HG02571 (cell line): ENCODE measurements around the gene TSGA10IP.

ENCODE experiments used
- ATAC-seq: cut with Tn5 transposase; IDR thresholded peaks from one replicate; pipeline ENCODE4 v1.9.1; 2021; ENCODE audit warnings: mild to moderate bottlenecking, moderate library complexity; ENCODE audit not compliant: unreplicated experiment

Gene TSGA10IP

DNA sequence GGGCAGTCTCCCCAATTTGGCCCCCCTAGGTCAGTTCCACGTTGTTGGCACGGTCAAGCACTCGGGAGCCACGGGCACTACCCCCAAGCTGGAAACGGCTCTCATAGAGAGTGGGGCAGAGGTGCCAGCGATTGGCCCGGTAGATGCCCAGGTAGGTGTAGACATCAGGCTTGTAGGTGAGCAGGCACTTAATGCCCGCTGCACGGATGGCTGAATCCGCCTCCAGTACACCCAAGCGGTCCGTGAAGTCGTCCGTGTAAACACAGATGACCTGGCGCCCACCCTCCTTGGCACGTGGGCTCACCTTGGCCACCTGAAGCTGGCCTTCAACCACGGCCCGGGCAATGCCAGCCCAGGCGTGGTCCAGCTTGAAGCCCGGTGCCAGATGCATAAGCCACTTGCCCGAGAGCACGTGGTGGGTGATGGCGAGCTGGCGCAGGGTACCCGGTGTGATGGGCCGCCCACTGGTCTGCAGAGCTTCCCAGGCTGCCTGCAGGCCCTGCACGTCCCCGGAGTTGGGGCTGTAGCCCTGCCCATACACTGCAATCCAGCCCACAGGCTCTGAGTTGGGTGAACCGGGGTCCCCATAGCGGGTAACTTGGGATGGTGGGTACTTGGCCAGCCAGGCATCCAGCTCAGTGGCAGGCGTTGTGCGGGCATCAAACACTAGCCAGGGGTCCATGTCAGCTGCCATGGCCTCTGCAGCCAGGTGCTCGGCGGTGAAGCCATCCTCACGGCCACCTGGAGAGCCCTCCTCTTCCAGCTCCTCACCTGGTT lies 27.7 kb upstream of the TSGA10IP start:
- ATAC-seq = no peak

DNA sequence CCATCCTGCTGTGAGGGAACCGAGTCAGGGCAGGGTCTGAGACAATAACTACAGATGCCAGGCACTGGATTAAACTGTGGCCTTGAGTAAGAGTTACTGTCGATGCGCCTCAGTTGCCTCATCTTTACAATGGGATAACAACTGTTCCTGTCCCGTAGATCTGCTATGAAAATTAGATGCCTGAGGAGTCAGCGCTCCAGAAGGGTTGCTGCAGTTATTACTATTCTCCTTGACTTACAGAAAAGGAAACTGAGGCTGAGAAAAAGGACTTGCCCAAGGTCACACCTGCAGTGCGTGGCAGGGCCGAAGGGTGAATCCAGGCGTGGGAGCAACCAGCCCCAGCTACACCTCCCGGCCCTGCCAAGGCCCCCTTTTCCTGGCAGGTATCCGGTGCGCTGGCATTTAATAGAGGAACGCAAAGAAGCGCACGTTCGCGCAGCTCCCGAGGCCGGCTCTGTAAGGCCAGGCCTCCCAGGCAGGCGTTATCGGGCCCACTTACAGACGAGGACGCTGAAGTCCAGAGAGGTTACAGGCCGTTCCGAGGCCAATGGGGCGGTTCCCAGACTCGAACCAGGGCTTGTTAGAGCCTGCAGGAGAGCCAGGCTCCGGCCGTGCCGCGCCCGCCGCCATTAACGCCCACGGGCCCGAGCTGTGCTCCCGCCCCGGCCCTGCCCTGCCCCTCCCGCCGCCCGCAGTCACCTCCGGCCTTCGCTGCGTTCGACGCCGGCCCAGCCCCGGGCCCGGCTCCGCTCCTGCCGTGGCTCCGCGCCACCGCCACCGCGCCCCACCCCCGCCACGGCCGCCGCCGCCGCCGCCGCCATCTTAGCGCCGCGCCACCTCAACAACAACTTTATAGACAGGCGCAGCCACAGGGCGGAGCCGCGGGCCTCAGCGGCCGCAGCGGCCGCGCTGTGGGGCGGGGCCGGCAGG lies 26.8 kb upstream of the TSGA10IP start, which contains the start of gene C11orf68:
C11orf68 (minus strand) TSS at position 852 of the 930 bp plus-strand sequence; CDS start at position 821, 31 bp downstream.
- ATAC-seq = peak; percentile 53

DNA sequence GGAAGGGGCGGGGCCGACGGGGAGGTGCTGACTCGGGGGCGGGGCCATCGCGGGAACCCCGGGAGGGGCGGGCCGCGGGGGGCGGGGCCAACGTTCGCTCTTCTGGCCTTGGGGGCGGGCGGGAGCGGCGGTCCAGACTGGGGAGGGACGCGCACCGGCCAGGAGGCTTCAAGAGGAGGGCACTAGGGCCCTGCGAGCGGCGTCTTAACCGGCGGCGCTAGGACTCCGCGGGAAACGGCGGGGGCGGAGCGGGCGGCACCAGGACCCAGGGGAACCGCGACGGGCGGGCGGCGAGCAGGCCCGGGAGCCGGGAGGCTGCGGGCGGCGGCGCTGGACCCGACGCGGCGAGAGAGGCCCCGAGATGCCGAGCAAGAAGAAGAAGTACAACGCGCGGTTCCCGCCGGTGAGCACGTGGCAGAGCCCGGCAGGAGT lies 26.1 kb upstream of the TSGA10IP start, which contains the start of gene DRAP1:
DRAP1 (plus strand) TSS at position 286 of the 432 bp plus-strand sequence; CDS start at position 362, 76 bp downstream.
- ATAC-seq = peak; percentile 73

DNA sequence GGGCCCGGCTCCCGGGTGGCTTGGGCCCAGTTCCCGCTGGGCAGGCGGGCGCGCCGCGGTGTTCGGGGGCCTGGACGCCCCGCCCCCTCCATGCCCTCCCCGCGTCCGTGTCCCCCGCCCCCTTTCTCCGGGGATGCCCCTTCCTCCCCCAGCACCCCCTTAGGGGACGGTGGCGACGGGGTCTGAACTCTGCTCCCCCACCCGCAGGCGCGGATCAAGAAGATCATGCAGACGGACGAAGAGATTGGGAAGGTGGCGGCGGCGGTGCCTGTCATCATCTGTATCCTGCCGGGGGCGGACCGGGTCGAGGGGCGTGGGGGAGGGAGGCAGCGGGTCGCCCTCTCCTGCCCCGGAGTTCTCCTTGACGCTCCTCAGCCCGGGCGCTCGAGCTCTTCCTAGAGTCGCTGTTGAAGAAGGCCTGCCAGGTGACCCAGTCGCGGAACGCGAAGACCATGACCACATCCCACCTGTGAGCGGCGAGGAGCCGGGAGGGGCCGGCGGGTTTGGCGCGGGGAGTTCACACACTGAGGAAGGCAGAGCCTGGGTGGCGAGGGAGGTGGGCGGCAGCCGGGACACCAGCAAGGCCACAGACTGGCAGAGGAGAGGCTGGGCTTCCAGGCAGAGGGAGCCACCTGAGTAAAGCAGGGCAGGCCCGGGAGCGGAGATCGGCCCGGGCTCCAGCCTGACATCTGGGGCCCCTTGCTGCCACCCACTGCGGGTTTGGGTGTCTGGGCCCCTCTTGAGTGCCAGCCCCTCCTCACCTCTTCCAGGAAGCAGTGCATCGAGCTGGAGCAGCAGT lies 25.5 kb upstream of the TSGA10IP start:
- peak; percentile 37 for ATAC-seq

DNA sequence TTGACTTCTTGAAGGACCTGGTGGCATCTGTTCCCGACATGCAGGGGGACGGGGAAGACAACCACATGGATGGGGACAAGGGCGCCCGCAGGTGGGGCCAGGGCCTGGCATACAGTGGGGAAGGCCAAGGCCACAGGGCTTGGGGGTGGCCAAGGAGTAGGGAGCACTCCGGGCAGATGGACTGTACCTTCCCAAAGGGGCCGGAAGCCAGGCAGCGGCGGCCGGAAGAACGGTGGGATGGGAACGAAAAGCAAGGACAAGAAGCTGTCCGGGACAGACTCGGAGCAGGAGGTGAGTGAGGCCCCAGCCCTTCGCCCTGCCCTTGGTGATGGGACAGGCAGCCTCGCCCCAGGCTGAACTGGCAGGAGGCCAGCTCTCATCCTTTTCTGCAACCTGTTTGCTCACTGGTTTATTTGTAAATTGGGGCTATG lies 24.9 kb upstream of the TSGA10IP start:
- ATAC-seq = no peak

DNA sequence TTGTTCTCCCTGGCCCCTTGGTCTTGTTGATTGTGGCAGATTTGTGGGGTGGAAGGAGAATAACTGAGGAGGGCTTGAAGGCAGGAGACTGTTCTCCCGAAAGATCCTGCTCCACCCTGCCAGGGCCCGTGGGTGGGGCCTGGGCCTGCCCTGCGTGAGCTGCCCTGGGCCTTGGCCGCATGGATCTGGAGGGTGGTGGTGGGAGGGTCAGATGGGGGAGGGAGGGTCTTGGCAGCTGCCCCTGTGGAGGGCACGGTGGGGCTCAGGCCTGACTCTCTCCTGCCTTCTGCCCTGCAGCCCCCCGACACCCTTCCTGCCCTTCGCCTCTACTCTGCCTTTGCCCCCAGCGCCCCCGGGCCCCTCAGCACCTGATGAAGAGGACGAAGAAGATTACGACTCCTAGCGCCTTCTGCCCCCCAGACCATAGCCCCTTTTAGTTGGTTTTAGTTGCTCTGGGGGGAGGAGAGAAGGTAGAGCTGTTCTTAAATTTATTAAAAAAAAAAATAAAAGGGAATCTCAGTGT lies 24.2 kb upstream of the TSGA10IP start:
- ATAC-seq = no peak

DNA sequence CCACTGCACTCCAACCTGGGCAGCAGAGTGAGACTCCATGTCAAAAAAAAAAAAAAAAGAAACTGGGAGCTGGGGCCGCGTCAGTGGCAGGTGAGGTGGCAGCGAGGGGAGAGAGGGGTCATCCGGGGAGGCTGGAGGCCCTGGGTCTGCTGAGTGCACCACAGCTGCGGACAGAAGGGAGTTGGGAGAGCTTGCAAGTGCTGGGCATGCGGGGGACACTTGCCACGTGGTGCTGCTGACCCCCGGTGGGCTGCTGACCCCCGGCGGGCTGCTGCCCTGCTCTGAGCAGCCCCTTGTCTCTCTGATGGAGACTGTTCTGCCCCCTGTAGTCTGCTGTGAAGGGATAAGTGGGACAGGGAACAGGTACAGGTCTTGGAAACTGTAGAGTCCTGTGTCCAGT lies 23.4 kb upstream of the TSGA10IP start:
- ATAC-seq = no peak

DNA sequence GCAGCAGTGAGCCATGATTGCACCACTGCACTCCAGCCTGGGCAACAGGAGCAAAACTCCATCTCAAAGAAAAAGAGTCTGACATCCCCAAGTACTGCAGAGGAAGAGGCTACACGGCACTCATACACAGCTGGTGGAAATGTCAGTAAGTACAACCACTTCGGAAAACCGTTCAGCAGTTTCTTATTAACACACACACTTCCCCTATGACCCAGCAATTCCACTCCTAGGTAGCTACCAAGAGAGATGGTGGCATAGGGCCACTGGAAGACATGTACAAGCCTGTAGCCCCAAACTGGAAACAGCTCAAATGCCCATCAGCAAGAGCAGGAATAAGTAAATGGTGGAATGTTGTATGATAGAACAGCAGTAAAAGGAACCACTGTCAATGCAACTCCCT lies 22.7 kb upstream of the TSGA10IP start:
- no peak for ATAC-seq

DNA sequence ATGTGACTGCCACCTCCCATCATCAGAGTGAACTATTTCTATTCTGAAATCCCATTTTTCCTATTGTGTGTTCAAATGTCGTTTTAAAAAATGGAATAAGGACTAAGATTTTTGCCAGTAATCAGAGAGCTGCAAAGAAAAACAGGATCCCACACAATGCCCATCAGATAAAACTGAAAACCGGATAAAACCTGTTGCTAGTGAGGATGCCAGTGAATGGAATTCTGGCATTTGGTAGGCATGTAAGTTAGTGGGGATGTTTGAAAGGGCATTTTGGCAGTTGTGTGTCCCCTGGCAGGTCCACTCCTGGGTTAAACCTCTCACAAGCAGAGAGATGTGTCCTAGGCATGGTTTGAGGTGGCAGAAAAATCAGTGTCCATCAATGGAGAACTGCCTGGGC lies 19.9 kb upstream of the TSGA10IP start:
- ATAC-seq = no peak

DNA sequence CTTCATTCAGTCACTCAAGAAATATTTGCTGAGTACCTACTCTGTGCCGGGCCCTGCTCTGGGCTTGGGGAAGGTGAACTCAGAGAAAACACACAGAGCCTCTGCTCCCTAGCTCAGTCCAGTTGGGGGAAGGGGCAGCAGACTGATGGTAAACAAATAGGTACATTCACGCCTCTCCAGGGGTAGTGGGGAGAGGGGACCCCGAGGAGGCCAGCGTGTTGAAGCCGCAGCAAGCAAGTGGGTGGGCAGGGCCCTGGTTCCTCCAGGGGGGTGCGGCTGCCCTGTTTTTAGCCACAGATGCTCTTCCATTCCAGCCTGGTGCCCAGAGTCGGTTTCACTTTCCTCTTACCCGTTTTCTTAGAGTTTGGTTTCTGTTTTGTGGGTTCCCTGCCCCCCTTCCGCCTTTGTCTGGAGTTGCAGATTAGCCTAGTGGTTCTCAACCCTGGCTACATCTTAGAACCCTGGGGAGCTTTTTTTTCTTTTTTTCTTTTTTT lies 17.3 kb upstream of the TSGA10IP start:
- ATAC-seq = peak; percentile 68

DNA sequence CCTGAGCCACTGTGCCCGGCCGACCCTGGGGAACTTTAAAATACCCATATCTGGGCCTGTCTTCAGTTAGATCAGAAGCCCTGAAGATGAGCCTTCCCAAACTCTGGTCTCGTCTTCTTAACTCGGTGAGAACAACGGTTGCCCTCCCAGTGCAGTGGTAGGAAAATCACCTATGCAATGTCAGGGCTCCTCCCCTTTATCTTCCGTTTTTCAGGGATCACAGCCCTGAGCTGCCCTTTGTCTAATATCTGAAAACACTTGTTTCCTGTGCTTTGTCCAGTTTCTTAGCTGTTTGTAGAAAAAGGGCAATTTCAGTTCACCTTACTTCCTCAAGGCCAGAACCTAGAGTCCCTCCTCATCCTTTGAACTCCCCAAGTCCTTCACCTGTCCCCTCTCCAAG lies 16.6 kb upstream of the TSGA10IP start:
- ATAC-seq = no peak

DNA sequence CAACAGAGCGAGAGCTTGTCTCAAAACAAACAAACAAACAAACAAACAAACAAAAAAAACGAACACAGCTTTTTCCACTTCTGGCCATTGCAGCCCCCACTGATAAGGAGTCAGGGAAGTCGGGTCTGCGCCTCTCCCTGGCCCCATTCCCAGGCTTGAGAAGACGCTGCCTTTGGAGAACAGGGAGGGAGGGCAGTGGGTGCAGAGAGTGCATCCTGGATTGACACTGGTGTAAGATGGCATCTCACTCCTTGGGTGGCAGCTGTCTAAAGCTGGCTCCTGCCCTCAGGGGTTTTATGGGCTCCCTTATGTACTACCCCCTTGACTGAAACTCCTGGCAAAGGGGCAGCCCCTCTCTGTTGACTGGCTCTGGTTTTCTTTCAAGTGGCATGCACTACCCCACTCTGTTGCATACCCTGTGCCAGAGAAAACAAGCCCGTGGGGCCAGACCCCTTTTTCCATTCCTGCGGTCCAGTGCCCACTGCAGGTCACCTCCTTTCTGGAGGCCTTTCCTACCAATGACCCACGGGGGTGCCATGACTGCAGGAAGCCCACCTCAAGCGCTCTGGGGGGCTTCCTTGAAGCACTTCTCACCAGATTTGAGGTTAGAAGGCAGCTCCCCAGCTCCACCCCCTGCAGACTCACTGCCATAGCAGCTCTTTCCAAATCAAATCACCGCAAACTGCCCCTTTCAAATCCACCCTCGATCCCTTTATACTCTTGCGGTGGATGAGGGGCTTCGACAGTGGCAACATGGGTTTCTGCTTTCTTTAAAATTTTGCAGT lies 13.3 kb upstream of the TSGA10IP start:
- no peak for ATAC-seq

DNA sequence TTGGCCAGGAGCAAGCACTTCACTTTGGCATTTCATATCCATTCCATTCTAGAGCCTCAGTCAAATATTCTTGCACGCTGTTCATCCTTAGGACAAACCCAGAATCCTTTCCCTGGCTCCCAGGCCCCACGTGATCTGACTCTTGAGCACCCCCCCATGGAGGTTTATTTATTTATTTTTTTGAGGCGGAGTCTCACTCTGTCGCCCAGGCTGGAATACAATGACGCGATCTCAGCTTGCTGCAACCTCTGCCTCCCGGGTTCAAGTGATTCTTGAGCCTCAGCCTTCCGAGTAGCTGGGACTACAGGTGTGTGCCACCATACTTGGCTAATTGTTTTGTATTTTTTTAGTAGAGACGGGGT lies 12.7 kb upstream of the TSGA10IP start:
- no peak for ATAC-seq

DNA sequence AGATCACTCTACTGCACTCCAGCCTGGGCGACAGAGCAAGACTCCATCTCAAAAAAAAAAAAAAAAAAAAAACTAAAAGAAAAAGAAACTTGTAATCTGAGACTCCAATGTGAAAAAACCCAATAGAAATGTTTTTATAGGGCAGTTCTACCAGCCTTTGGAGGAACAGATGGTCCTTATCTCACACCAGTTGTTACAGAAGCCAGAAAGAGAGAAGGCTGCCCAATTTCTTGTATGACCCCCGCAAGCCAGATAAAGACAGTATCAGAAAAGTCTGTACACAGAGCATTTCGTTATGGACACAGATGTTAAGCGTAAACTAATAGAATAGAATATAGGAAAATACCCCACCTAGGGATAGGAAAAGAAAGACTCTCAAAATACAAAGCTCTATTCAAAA lies 11.3 kb upstream of the TSGA10IP start:
- no peak for ATAC-seq

DNA sequence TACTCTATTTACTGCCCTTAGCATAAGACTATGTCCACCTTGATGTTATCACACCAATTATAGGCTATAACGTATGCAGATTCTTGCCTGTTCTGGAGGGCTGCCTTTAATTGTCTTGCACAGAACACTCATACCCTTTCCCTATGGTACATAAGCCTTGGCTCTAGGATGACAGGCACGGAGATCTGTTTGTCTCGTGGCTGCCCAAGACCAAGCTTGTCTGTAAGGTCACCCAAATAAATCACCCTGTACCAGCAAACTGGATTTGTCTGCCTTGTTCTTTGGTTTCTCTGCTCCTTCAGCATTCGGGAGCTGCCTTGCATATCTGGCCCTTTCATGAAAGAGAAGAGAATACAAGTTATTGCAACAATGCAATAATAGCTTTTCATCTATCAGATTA lies 7.5 kb upstream of the TSGA10IP start:
- ATAC-seq = no peak

DNA sequence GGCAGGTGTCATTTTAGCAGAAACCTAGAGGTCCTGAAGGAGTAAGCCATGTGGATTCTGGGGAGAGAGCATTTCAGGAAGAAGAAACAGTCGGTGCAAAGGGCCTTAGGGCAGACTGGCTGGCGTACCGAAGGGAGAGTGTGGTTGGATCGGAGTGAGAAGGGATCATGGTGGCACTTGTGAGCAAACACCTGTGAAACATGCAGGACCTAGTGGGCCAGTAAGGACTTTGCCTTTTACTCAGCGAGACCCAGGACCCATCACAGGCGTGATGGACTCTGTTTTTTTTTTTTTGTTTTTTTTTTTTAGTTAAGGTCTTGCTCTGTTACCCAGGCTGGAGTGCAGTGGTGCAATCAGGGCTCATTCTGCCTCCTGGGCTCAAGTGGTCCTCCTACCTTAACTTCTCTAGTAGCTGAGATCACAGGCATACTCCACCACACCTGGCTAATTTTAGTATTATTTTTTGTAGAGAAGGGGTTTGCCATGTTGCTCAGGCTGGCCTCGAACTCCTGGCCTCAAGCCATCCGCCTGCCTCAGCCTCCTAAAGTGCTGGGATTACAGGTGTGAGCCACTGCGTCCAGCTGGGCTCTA lies 3.5 kb upstream of the TSGA10IP start:
- ATAC-seq = no peak

DNA sequence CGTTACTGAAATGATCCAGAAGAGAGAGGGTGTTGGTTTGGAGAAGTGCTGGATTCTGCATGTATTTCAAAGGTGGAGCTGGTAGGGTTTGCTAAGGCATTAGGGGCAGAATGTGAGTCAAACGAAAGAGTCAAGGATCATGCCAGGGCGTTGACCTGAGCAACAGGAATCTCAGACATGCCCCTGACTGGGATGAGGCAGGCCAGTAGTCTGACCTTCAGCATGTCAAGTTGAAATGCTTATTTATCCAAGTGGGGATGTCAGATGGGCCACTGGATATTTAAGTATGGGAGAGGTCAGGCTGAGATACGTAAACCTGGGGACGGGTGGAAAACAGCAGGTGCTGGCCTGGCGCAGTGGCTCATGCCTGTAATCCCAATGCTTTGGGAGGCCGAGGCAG lies 2.7 kb upstream of the TSGA10IP start:
- ATAC-seq = no peak

DNA sequence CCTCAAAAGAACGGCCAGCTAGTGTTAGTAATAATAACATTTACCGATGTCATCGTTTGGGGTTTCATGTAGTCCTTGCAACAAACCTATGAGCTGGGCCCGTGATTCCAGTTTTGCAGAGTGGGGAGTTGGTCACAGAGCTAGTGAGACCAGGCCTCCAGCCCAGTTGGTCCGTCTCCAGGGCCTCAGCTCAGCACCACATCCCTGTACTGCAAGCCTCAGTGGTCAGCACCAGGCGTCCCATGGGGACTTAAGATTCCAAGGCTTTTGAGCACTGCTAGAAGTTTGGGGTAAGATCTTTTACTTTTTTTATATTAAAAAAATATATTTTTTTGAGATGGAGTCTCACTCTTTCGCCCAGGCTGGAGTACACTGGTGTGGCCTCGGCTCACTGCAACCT lies 1.1 kb upstream of the TSGA10IP start:
- ATAC-seq = no peak

DNA sequence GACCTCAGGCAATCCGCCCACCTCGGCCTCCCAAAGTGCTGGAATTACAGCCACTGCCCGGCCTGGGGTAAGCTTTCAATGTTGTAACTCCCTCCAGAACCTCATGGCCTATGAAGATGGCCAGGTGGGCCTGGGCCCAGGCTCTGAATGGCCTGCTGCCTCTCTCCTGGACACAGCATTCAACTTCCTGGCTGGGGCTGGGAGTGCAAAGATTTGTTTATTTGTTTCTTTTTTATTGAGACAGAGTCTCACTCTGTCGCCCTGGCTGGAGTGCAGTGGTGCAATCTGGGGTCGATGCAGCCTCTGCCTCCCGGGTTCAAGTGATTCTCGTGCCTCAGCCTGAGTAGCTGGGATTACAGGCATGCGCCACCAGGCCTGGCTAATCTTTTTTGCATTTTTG lies 513 bp upstream of the TSGA10IP start:
- no peak for ATAC-seq
